ENCODE measurements around the gene TRAT1.

TRAT1 gene

GRCh38 chr3:108862865-108863798 lies 40.5 kb downstream of the TRAT1 start:
- no peak for DNase-seq

- no peak for DNase-seq
Observed at GRCh38 chr3:108863799-108864135, 41.2 kb downstream of the TRAT1 start.

GRCh38 chr3:108877901-108878300 lies 55.3 kb downstream of the TRAT1 start:
- DNase-seq: no peak

- no peak for DNase-seq
Observed at GRCh38 chr3:108879915-108880314, 57.3 kb downstream of the TRAT1 start.

GRCh38 chr3:108882762-108883161 lies 60.2 kb downstream of the TRAT1 start:
- DNase-seq: no peak

GRCh38 chr3:108883373-108883772 lies 60.8 kb downstream of the TRAT1 start:
- no peak for DNase-seq

GRCh38 chr3:108887121-108887520 lies 64.5 kb downstream of the TRAT1 start:
- no peak for DNase-seq

GRCh38 chr3:108887777-108888176 lies 65.2 kb downstream of the TRAT1 start:
- no peak for DNase-seq

- no peak for DNase-seq
Observed at GRCh38 chr3:108891833-108892232, 69.2 kb downstream of the TRAT1 start.

GRCh38 chr3:108894981-108895380 lies 72.4 kb downstream of the TRAT1 start:
- no peak for DNase-seq

- no peak for DNase-seq
Observed at GRCh38 chr3:108897883-108898282, 75.3 kb downstream of the TRAT1 start.

- no peak for DNase-seq
Observed at GRCh38 chr3:108899530-108899929, 76.9 kb downstream of the TRAT1 start.
